HG02885 (cell line): Measurements from ENCODE around the gene TEDDM1.
A peak's percentile ranks its signal among the peaks of the same experiment; 100 is the strongest.
"Not testable (repeated sequence)": the region's sequence is repeated elsewhere in the genome, so short reads cannot be mapped to it uniquely, and the experiment has no call there.

Source experiments
- ATAC-seq: cut with Tn5 transposase; IDR thresholded peaks from one replicate; pipeline ENCODE4 v1.9.1; 2021; ENCODE audit warnings: mild to moderate bottlenecking; ENCODE audit not compliant: unreplicated experiment, poor library complexity

TEDDM1 gene

DNA sequence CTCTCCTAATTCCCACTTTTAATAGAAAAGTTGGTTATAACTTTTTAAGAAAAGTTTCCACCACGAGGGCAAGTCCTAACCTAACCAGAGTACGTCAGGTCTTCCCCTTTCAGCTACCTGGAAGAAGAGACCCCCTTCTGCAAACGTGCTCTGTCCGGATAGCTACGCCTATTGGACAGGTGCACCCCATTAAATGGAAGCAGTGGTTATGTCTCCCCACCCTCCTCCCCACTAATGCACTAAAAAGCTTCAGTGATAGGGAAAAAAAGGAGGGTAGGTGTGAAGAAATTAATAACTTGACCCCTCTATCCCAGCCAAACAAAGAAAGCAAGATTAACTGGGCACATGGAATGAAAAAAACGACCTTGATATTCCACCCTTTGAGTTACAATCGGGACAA, 16.5 kb downstream of the TEDDM1 start:
- ATAC-seq: no peak

DNA sequence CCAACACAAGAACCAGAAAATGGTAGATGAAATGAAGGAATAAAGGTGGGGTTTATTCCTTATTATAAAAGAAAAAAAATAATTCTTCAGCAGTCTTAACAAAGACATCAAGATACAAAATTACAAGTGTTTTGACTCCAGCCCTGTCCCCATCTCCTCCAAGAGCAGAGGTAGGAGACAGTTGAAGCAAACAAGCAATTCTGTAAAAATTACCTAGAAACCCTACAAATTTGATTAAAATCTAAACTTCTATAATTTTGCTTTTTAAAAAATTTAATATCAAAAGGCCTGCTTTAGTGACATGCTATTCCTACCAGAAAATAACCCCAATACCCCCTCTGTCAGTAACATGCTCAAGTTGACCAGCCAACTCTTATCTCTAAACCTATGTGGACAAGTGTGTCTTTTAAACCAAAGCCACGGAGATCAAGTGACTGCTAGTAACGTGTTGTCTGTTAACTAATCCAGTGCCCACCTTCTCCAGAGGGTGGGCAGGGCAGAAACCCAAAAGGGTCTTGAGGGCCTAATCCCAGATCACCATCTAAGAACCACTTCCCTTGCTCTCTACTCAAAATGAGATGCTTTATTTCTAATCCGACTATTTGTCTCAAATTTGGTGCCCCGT, 17.3 kb downstream of the TEDDM1 start:
- ATAC-seq: no peak

- ATAC-seq: no peak
Observed at GRCh38 chr1:182381962-182382819, 18.3 kb downstream of the TEDDM1 start.

DNA sequence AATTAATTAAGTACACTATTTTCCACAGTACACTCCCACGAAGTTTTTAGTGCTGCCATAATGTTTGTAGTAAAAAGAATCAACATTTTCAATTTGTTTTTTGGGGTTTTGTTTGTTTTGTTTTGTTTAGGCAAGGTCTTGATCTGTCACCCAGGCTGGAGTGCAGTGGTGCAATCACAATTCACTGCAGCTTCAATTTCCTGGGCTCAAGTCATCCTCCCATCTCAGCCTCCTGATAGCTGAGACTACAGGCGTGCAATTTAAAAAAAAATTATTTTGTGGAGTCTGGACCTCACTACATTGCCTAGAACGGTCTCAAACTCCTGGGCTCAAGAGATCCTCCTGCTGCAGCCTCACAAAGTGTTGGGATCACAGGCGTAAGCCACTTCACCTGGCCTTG, 20.3 kb downstream of the TEDDM1 start:
- no peak for ATAC-seq

GRCh38 chr1:182379781-182380180, 20.7 kb downstream of the TEDDM1 start:
- not testable (repeated sequence) for ATAC-seq

DNA sequence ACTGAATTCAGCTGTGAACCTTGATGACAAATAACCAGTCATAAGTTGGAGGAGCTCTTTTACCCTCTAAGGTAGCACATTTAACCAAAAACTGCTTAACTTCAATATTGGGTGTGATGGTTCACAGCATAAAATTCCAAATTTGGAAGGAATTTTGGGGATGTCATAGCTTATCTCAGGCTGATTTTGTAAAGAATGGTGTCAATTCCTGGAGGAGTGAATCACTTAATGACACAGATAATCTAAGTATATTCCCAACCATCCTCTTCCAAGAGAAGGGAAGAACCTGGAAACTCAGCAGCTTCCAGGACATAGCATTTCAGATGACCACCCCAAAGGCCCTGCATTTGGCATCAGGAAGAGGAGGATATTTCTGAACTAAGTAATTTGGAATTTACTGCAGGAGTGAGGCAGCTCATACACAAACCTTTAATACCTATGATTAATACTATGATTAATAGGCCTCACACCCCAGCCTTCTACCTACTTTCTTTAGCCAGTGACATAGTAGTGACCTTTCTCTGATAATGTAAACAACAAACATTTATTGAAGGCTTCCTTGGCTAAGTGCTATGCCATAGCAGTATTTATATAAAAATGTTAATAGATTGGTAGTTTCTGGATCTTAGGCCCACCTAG, 23.4 kb downstream of the TEDDM1 start:
- ATAC-seq: no peak

DNA sequence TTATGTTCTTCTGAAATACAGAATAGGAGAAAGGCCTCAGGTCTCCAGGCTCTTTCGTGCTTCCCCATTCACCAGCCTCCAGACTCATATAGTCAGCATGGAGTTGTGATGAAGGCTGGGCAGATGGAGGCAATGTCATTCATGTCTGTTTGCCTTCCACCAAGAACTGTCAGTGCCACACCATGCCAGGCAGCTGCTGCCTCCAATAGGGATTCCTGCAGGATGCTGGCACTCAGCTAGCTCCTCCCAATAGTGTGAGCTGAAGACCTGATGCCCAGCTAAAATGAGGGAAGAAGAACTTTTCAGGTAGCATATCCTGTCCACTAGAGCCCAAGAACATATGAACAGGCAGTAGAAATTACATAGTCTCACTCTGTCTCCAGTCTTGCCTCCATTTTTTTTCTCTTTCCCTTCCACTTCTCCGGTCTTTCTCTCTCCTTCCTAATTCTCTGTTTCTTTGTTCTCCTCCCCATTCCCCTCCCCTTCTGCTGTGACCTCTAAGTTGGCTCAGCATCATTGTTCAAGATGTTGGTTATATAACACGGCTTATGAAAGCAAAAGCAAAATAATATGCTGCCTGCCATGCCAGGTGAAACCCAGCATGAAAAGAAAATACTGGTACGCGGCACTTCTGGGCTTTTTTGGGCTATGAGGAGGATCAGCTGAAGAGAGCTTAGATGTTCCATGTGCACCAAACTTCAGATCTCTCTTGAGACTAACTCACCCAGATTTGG, 26.2 kb downstream of the TEDDM1 start:
- no peak for ATAC-seq

- no peak for ATAC-seq
Observed at GRCh38 chr1:182370532-182370931, 29.9 kb downstream of the TEDDM1 start.

GRCh38 chr1:182368903-182369302, 31.6 kb downstream of the TEDDM1 start:
- ATAC-seq: peak; percentile 64

- ATAC-seq: peak; percentile 35
Observed at GRCh38 chr1:182368358-182368757, 32.1 kb downstream of the TEDDM1 start.

DNA sequence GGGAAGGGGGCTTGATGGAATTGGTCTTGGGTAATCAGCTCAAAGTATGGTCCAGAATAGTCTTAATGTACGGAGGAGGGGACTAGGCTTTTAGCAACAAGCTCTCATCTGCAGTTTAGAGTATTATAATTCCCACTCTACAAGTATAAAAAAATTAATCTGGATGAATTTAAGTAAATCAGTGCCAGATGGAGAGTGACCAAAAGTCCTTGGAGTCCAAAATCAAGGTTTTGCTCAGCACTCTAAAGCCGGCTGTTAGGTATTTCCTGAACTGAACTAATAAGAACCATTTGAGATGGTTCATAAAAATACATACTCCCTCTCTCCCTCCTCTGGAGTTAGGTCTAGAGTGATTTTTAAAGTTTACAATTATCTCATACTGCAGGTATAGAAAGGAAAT, 32.5 kb downstream of the TEDDM1 start:
- no peak for ATAC-seq

DNA sequence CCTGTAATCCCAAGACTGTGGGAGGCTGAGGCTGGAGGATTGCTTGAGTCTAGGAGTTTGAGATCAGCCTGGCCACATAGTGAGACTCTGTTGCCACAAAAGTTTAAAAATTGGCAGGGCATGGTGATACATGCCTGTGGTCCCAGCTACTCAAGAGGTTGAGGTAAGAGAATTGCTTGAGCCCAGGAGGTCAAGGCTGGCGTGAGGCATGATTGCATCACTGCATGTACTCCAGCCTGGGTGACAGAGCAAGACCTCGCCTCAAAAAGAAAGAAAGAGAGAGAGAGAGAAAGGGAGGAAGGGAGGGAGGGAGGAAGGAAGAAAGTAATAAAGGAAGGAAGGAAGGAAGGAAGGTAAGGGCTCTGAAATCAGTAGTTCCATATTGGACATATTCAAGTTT, 33.9 kb downstream of the TEDDM1 start:
- no peak for ATAC-seq

- no peak for ATAC-seq
Observed at GRCh38 chr1:182359645-182360044, 40.8 kb downstream of the TEDDM1 start.

DNA sequence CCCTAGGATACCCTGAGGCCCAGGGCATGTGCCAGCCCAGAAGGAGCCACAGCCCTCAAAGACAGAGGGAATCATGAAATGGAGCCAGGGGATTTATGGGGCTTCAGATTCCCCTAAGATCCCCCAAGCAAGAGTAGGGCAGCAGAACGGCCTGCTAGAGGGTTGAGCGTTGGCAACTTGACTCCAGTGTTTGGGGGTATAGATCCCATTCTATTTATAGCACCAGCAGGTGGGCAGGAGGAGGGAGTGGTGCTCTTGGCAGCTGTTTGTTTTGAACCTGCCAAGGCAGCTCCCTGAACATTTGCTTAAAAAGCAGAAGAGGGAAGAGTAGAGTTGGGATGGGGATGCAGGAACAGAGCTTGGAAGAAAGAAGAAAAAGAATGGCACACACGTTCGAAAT, 42.6 kb downstream of the TEDDM1 start:
- no peak for ATAC-seq

DNA sequence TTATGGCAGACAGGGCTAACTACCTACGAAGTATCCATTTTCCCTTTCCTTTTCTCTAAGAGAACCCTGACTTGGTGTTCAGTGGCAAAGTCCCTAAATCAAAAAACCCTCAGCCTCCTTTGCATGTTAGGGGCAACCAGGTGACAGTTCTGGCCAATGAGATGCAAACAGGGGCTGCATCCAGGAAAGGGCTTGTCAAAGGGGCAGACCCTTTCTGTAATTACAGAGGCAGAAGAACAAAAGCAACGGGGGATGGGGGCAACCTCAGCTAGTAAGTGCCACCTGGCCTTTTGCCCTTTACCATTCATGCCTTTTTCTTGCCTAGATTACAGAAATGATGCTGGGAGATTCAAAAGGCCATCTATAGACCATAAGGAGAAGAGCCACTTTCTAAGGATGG, 43.3 kb downstream of the TEDDM1 start:
- ATAC-seq: no peak

GRCh38 chr1:182355723-182356098, 44.8 kb downstream of the TEDDM1 start:
- no peak for ATAC-seq

GRCh38 chr1:182351790-182352364, 48.6 kb downstream of the TEDDM1 start:
- no peak for ATAC-seq

GRCh38 chr1:182350839-182351238, 49.6 kb downstream of the TEDDM1 start:
- ATAC-seq: no peak

- no peak for ATAC-seq
Observed at GRCh38 chr1:182348961-182349747, 51.3 kb downstream of the TEDDM1 start.
